BLaER1 treated with 17β-estradiol and CSF1 and Interleukin-3, amounts not matched to agents 10 nM and 100 nM (cell line): ENCODE results near the gene PDX1.

Source experiments
- H3K27ac ChIP-seq, 11 experiments: shearing (Covaris generic); formaldehyde crosslinking; 2 replicates each; pipeline ENCODE4 v1.8.1; 2022
- H3K27me3 ChIP-seq, 11 experiments: shearing (Covaris generic); formaldehyde crosslinking; 2 replicates each; pipeline ENCODE4 v1.8.1; 2022
- H3K36me3 ChIP-seq, 11 experiments: shearing (Covaris generic); formaldehyde crosslinking; 2 replicates each; pipeline ENCODE4 v1.8.1; 2022
- H3K4me1 ChIP-seq, 10 experiments: shearing (Covaris generic); formaldehyde crosslinking; 2 replicates each; pipeline ENCODE4 v1.8.1; 2022
- H3K4me2 ChIP-seq, 11 experiments: shearing (Covaris generic); formaldehyde crosslinking; 2 replicates each; pipeline ENCODE4 v1.8.1; 2022
- H3K4me3 ChIP-seq, 10 experiments: shearing (Covaris generic); formaldehyde crosslinking; 2 replicates each; pipeline ENCODE4 v1.8.1; 2022
- H3K9ac ChIP-seq, 11 experiments: shearing (Covaris generic); formaldehyde crosslinking; 2 replicates each; pipeline ENCODE4 v1.8.1; 2022
- H3K9me3 ChIP-seq, 11 experiments: shearing (Covaris generic); formaldehyde crosslinking; replicated peaks in 1 of 11; 2 replicates each; pipeline ENCODE4 v1.8.1; 2022
- H4K20me1 ChIP-seq, 11 experiments: shearing (Covaris generic); formaldehyde crosslinking; 2 replicates each; pipeline ENCODE4 v1.8.1; 2022
- Cebpa-rat ChIP-seq, 11 experiments: shearing (Covaris generic); IDR thresholded peaks; 2 replicates each; pipeline ENCODE4 v1.8.1; 2022

Gene PDX1

DNA sequence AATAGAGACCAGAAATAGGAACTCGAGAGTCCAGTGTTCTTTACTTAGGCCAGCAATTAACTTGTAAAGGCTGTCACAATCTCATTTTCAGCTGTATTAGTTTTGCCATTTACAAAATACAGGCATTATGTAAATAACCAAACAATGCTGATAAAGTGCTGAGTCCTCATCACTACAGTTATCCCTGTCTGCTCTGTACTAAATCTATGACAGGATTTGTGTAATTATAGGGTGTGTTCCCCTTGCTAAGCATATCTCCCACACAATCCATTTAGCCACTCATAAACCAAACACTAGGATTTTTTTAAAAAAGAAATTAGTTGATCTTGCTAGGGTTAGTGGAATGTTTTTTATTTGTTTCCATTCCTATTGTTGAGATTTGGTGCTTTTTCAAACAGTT, 23.2 kb downstream of the PDX1 start:
- Histone ChIP-seq H3K4me1 (no peaks in the 10 kb centered on the region), H3K4me2 (no peak overlapping the region), H3K9ac (no peak overlapping the region), H3K4me3 (no peak overlapping the region), H3K9me3 (peaks cover 20 to 30% (median 24%) of the 10 kb centered on the region in 11 experiments), H3K27ac (no peak overlapping the region), H3K36me3 (no peaks in the 10 kb centered on the region), H3K27me3 (no peaks in the 10 kb centered on the region), H4K20me1 (no peaks in the 10 kb centered on the region)
- TF ChIP-seq Cebpa-rat (IDR thresholded peaks at IDR 0.05): no peak

GRCh38 chr13:27952876-27953675, 33.3 kb downstream of the PDX1 start:
- TF ChIP-seq Cebpa-rat (IDR thresholded peaks at IDR 0.05): no peak
- Histone ChIP-seq H3K27me3 (peaks cover 53 to 76% (median 70%) of the 10 kb centered on the region in 11 experiments), H4K20me1 (peaks cover 0 to 12% (median 0%) of the 10 kb centered on the region in 11 experiments; a peak in 3 of 22 replicates), H3K9ac (peak overlapping the region in 10 of 11 experiments; percentile 45 to 77 (median 66); a peak in 17 of 22 replicates), H3K27ac (peak overlapping the region in 6 of 11 experiments; percentile 29 to 71 (median 52); a peak in 10 of 22 replicates), H3K36me3 (no peaks in the 10 kb centered on the region), H3K9me3 (peaks cover 0 to 14% (median 3%) of the 10 kb centered on the region in 11 experiments; a peak in 2 of 22 replicates), H3K4me2 (peak overlapping the region; percentile 72 to 96 (median 92)), H3K4me3 (peak overlapping the region; percentile 37 to 70 (median 58)), H3K4me1 (peaks cover 13 to 20% (median 19%) of the 10 kb centered on the region in 10 experiments; a peak in 19 of 20 replicates)

DNA sequence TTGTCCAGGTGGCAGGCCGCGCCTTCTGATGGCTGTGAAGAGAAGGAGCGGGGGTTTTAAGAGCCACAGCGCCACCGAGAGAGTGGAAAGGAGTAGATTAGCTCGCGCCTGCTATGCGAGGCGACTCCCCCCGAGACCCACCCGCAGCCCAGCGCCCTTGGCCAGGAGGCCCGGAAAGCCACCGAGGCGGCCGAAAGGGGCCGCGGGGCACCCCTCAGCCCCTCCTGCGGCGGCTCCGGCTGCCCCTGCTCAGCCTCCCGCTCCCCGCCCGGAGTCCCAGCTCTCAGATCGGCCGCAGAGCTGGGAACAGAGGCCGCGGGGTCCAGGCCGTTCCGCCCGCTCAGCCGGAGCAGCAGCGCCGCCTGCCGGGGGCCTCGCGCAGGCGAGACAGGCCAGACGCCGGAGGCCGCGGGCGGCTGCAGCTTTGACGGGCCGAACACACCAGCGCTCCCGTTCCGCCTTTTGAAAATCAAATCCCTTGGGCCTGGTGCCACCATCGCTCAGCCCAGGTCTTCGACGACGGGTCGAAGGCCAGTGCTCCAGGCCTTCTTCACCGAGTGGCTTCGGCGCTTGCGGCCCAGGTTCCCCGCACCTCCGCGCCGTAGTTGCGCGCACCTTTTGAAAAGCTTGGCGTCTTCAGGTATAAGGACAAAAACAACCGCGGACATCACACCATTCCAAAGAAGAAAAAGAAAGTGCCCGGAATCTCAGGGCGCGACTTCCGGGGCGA, 34.0 kb downstream of the PDX1 start:
- H3K27ac ChIP-seq: peak overlapping the region in 6 of 11 experiments; percentile 29 to 71 (median 52); a peak in 10 of 22 replicates
- peaks cover 0 to 14% (median 3%) of the 10 kb centered on the region in 11 experiments; a peak in 2 of 22 replicates for H3K9me3 ChIP-seq
- H3K36me3 ChIP-seq: no peaks in the 10 kb centered on the region
- H4K20me1 ChIP-seq: peaks cover 0 to 13% (median 0%) of the 10 kb centered on the region in 11 experiments; a peak in 3 of 22 replicates
- TF ChIP-seq Cebpa-rat (IDR thresholded peaks at IDR 0.05): no peak
- peak overlapping the region; percentile 37 to 70 (median 58) for H3K4me3 ChIP-seq
- H3K4me2 ChIP-seq: peak overlapping the region; percentile 72 to 96 (median 92)
- peak overlapping the region; percentile 42 to 77 (median 66); a peak in 19 of 22 replicates for H3K9ac ChIP-seq
- peaks cover 60 to 83% (median 77%) of the 10 kb centered on the region in 11 experiments for H3K27me3 ChIP-seq
- H3K4me1 ChIP-seq: peaks cover 13 to 20% (median 19%) of the 10 kb centered on the region in 10 experiments; a peak in 19 of 20 replicates

GRCh38 chr13:27954406-27954851, 34.6 kb downstream of the PDX1 start:
- peak overlapping the region in 6 of 11 experiments; percentile 3 to 77 (median 70); a peak in 6 of 22 replicates for H3K9ac ChIP-seq
- peak overlapping the region; percentile 72 to 96 (median 92) for H3K4me2 ChIP-seq
- H3K4me3 ChIP-seq: peak overlapping the region; percentile 37 to 70 (median 58)

DNA sequence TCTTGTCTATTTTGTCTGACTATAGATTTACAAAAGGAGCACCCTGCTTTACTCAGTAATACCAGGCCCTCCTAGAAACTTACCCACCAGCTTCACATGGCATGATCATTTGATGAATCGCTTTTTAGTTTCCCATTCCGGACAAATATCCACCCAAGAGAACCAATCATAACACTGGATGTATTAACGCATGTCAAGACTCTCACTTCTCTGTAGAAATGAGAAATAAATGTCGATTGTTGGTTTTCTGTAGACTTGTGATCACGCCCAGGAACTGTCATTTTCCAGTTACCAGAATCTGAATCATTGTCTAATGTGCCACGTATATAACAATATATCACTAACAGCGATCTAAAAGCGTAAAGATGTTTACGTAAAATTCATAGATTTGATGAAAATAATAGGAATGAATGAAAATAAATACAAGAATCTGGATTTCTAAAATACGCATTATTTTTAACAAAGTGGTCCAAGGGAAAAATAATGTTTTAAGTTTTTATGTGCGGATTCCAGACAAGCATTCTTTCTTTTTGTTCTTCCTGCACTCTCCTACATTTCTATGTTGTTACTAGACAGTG, 35.3 kb downstream of the PDX1 start:
- TF ChIP-seq Cebpa-rat (IDR thresholded peaks at IDR 0.05): no peak
- Histone ChIP-seq H3K4me2 (no peak overlapping the region), H3K36me3 (no peaks in the 10 kb centered on the region), H3K27ac (no peak overlapping the region), H3K27me3 (peaks cover 73 to 96% (median 90%) of the 10 kb centered on the region in 11 experiments), H3K4me1 (peaks cover 13 to 20% (median 19%) of the 10 kb centered on the region in 10 experiments; a peak in 19 of 20 replicates), H4K20me1 (peaks cover 0 to 20% (median under 1%) of the 10 kb centered on the region in 11 experiments; a peak in 7 of 22 replicates), H3K9me3 (peaks cover 0 to 9% (median under 1%) of the 10 kb centered on the region in 11 experiments; a peak in 2 of 22 replicates), H3K4me3 (no peak overlapping the region), H3K9ac (no peak overlapping the region)

More at GRCh38 chr13:27954406-27954851, 34.6 kb downstream of the PDX1 start:
- no peak for TF ChIP-seq Cebpa-rat (IDR thresholded peaks at IDR 0.05)
- peaks cover 66 to 89% (median 83%) of the 10 kb centered on the region in 11 experiments for H3K27me3 ChIP-seq
- peaks cover 13 to 20% (median 19%) of the 10 kb centered on the region in 10 experiments; a peak in 19 of 20 replicates for H3K4me1 ChIP-seq
- peaks cover 0 to 19% (median 0%) of the 10 kb centered on the region in 11 experiments; a peak in 3 of 22 replicates for H4K20me1 ChIP-seq
- H3K36me3 ChIP-seq: no peaks in the 10 kb centered on the region
- no peak overlapping the region for H3K27ac ChIP-seq
- peaks cover 0 to 14% (median 3%) of the 10 kb centered on the region in 11 experiments; a peak in 2 of 22 replicates for H3K9me3 ChIP-seq

- Histone ChIP-seq H3K27ac (no peak overlapping the region), H3K4me1 (peaks cover 20 to 33% (median 30%) of the 10 kb centered on the region in 10 experiments; a peak in 19 of 20 replicates), H3K9me3 (peaks cover 0 to 6% (median 4%) of the 10 kb centered on the region in 11 experiments; a peak in 2 of 22 replicates), H3K4me2 (no peak overlapping the region), H4K20me1 (peaks cover 0 to 36% (median 15%) of the 10 kb centered on the region in 11 experiments; a peak in 14 of 22 replicates), H3K4me3 (no peak overlapping the region), H3K36me3 (no peaks in the 10 kb centered on the region), H3K9ac (no peak overlapping the region), H3K27me3 (peaks cover 89 to 100% (median 100%) of the 10 kb centered on the region in 11 experiments)
- no peak for TF ChIP-seq Cebpa-rat (IDR thresholded peaks at IDR 0.05)
Measured at GRCh38 chr13:27956576-27957300, 36.9 kb downstream of the PDX1 start.

DNA sequence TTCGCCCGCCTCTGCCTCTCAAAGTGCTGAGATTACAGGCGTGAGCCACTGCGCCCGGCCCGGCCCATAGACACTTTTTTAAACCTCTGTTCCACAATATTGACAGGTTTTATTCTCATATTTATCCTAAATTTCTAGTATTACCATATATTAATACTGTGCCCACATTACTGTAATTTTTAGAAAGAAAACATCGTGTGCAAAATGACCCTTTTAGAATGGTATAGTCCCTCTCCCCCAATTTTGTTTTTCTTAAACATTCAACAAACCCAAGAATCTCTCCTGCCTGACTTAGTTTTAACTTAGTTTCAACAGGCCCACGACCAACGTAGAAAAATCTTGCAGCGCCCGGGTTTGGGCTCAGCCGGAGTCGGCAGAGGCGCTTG, 40.2 kb downstream of the PDX1 start:
- Histone ChIP-seq H3K27ac (no peak overlapping the region), H3K4me1 (peaks cover 7 to 13% (median 10%) of the 10 kb centered on the region in 10 experiments; a peak in 10 of 20 replicates), H3K27me3 (peaks cover 100% of the 10 kb centered on the region in 11 experiments), H3K9me3 (0 out of 22 replicates have a peak, but pooled peaks cover 0 to 4% (median 0%) of the 10 kb centered on the region in 11 experiments), H3K36me3 (no peaks in the 10 kb centered on the region), H3K9ac (no peak overlapping the region), H4K20me1 (peaks cover 0 to 51% (median 18%) of the 10 kb centered on the region in 11 experiments; a peak in 14 of 22 replicates), H3K4me3 (peak overlapping the region in 3 of 10 experiments; percentile 37 to 47 (median 37); a peak in 4 of 20 replicates), H3K4me2 (peak overlapping the region in 7 of 11 experiments; percentile 32 to 83 (median 62); a peak in 9 of 22 replicates)
- TF ChIP-seq Cebpa-rat (IDR thresholded peaks at IDR 0.05): no peak
